Aorta (tissue), 5 donors: ENCODE results near the gene DNAH9. TPM values are rescaled to one million over a fixed set of nuclear protein-coding genes. Genes with fewer than 3 reads are reported as not detected.

Experiments used
- ATAC-seq: fragments of 200-7000 bp; cut with Tn5 transposase; one replicate; pipeline ENCODE4 v1.9.1; 2022; ENCODE audit warnings: moderate library complexity; ENCODE audit not compliant: low FRiP score
- DNase-seq, 2 donors: peaks; one replicate each; pipeline ENCODE4 v3.0.0-alpha.2; 2020
- H3K27ac ChIP-seq, 2 donors: one replicate each; pipeline ENCODE4 v1.5.1; 2013; ENCODE audit warnings: low read length in 2 of 2, mild to moderate bottlenecking in 2 of 2, moderate library complexity in 2 of 2, control low read depth in 1 of 2, inconsistent platforms in 1 of 2, low read depth in 1 of 2
- H3K27me3 ChIP-seq, 2 donors: one replicate each; pipeline ENCODE4 v1.6.1; 2013; ENCODE audit warnings: control low read depth in 1 of 2, low read length in 1 of 2, mild to moderate bottlenecking in 1 of 2, moderate library complexity in 1 of 2; ENCODE audit not compliant: insufficient read depth in 2 of 2, control insufficient read depth in 1 of 2
- H3K36me3 ChIP-seq, 2 donors: one replicate each; pipeline ENCODE4 v1.6.1; 2013; ENCODE audit warnings: control low read depth in 1 of 2, low read length in 1 of 2, mild to moderate bottlenecking in 1 of 2; ENCODE audit not compliant: insufficient read depth in 2 of 2, control insufficient read depth in 1 of 2
- H3K4me1 ChIP-seq, 2 donors: one replicate each; pipeline ENCODE4 v1.6.1; 2013; ENCODE audit warnings: low read length in 2 of 2, control low read depth in 1 of 2, mild to moderate bottlenecking in 1 of 2, moderate library complexity in 1 of 2; ENCODE audit not compliant: insufficient read depth in 2 of 2, control insufficient read depth in 1 of 2
- H3K4me3 ChIP-seq, 2 donors: one replicate each; pipeline ENCODE4 v1.5.1; 2013; ENCODE audit warnings: low read length in 2 of 2, control low read depth in 1 of 2, mild to moderate bottlenecking in 1 of 2
- H3K9me3 ChIP-seq: one replicate; pipeline ENCODE4 v1.6.1; 2013; ENCODE audit warnings: mild to moderate bottlenecking, low read length; ENCODE audit not compliant: control insufficient read depth
- WGBS, 2 donors: extraction: QIAGEN DNeasy Blood & Tissue Kit; methylation state at CpG; one replicate each; pipeline ENCODE4 v1.1.7; 2013; 5-methylcytosine and 5-hydroxymethylcytosine counted together
- intact Hi-C, 2 donors: fragments of 100-400 bp; cut with DNase I; formaldehyde crosslinking; loops; one replicate each; pipeline versions ENCODE4 v1.14.2 to v1.15.0; 2022
- polyA plus RNA-seq, 2 donors: library from polyadenylated mRNA; stranded (reverse); fragments of 200-250 nt; gene quantifications; one replicate each; pipeline ENCODE4 v1.2.3, GENCODE V29; 2013
- total RNA-seq, 2 donors: library from RNA; stranded (reverse); fragmentation: NEBNext Ultra II Directional; extraction: Animal tissue kit (Norgen Biotek cat#: 25700); gene quantifications; one replicate each; pipeline ENCODE4 v1.2.1, GENCODE V29; 2021
- donor health status: healthy with polysubstance abuse.
- donor health status: Bipolar disorder and iron deficiency.
- donor health status: DM: no; HTN: no; CAD: no.
- donor health status: DM: no; HTN: no; CAD: no.
- donor health status: DM: yes; HTN: yes; CAD: no.

Gene DNAH9
- total and polyA plus RNA-seq, 4 donors: 0.18 TPM; not detected in 3

GRCh38 chr17:11768981-11769380 lies 170.7 kb downstream of the DNAH9 start:
- WGBS, 2 donors: 85 to 87% methylated on average over 19 of the region's 19 CpGs
- no peak for ATAC-seq
- intact Hi-C loops: no loop called here

DNA sequence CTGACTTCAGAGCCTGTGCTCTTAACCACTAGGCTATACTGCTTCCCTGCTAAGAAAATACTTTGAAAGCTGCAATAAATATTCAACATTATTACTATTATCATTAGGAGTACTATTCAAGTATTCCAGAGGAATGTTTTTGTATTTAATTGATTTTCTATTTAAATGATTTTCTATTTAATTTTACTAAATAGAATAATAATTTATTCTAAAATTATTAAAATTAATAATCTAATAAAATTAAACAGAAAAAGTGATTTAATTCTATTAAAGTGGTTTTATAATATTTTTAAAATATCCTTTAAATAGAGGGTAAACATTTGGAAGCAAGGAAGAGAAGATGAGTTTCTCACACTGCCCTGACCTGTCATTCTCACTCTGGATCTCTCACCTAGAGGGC lies 173.8 kb downstream of the DNAH9 start:
- Histone ChIP-seq H3K4me1 (no peaks in the 10 kb centered on the region), H3K4me3 (no peak overlapping the region), H3K27ac (no peak overlapping the region), H3K9me3 (peaks cover 3% of the 10 kb centered on the region), H3K27me3 (no peaks in the 10 kb centered on the region), H3K36me3 (no peaks in the 10 kb centered on the region)
- intact Hi-C loops: no loop called here
- DNase-seq (no peak), ATAC-seq (no peak)

More at GRCh38 chr17:11768981-11769380, 170.7 kb downstream of the DNAH9 start:
- H3K9me3 ChIP-seq: peaks cover 3% of the 10 kb centered on the region
- H3K27ac ChIP-seq: no peak overlapping the region
- DNase-seq: no peak
- no peaks in the 10 kb centered on the region for H3K4me1 ChIP-seq
- H3K4me3 ChIP-seq: no peak overlapping the region
- no peaks in the 10 kb centered on the region for H3K36me3 ChIP-seq
- H3K27me3 ChIP-seq: no peaks in the 10 kb centered on the region

DNA sequence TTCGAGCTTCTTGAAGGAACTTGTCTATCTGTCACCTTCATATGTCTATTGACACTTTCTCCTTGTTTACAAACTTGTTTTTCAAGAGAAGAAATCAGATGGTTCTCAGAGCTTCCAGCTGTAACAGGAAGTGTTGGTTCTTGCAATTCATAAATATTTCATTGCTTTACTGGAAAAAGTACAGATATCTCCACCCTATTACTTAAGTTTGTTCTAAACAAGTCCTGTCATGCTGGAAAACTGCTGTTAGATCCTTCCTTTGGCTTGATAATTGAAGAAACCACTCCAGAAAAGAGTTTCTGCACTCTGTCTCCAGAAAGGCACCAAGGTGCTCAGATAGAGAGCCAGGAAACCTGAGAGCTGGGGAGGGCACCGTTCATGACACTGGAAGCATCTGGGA lies 181.6 kb downstream of the DNAH9 start:
- 55 to 62% methylated on average over 2 of the region's 2 CpGs for WGBS, 2 donors
- no peaks in the 10 kb centered on the region for H3K27me3 ChIP-seq
- no peak for ATAC-seq
- no peak overlapping the region for H3K27ac ChIP-seq
- H3K36me3 ChIP-seq: no peaks in the 10 kb centered on the region
- no peak for DNase-seq
- H3K4me1 ChIP-seq: no peaks in the 10 kb centered on the region
- H3K9me3 ChIP-seq: peaks cover 2% of the 10 kb centered on the region
- intact Hi-C loops: no loop called here
- no peak overlapping the region for H3K4me3 ChIP-seq

- DNase-seq (no peak), ATAC-seq (no peak)
- 83 to 84% methylated on average over 5 of the region's 5 CpGs for WGBS, 2 donors
- Histone ChIP-seq H3K27me3 (no peaks in the 10 kb centered on the region), H3K27ac (no peak overlapping the region), H3K36me3 (no peaks in the 10 kb centered on the region), H3K4me3 (no peak overlapping the region), H3K9me3 (peaks cover 2% of the 10 kb centered on the region), H3K4me1 (no peaks in the 10 kb centered on the region)
- intact Hi-C loops: no loop called here
Measured at GRCh38 chr17:11780621-11781020, 182.4 kb downstream of the DNAH9 start.

GRCh38 chr17:11786711-11787438 lies 188.6 kb downstream of the DNAH9 start:
- DNase-seq (no peak), ATAC-seq (no peak)
- Histone ChIP-seq H3K4me3 (no peak overlapping the region), H3K27ac (no peak overlapping the region), H3K4me1 (no peaks in the 10 kb centered on the region), H3K9me3 (peaks cover 3% of the 10 kb centered on the region), H3K36me3 (no peaks in the 10 kb centered on the region), H3K27me3 (no peaks in the 10 kb centered on the region)
- 69 to 73% methylated on average over 9 of the region's 9 CpGs for WGBS, 2 donors
- intact Hi-C loops: no loop called here

- Histone ChIP-seq H3K27ac (no peak overlapping the region), H3K9me3 (peaks cover 1% of the 10 kb centered on the region), H3K4me1 (no peaks in the 10 kb centered on the region), H3K4me3 (no peak overlapping the region), H3K36me3 (no peaks in the 10 kb centered on the region), H3K27me3 (peaks cover 0 to 2% of the 10 kb centered on the region in 2 donors)
- ATAC-seq (no peak), DNase-seq (no peak)
- intact Hi-C loops: no loop called here
- 92 to 97% methylated on average over 1 of the region's 1 CpG for whole genome bisulfite sequencing, 2 donors
Measured at GRCh38 chr17:11795906-11796305, 197.6 kb downstream of the DNAH9 start.

GRCh38 chr17:11797803-11798202 lies 199.5 kb downstream of the DNAH9 start:
- 85 to 87% methylated on average over 8 of the region's 8 CpGs for WGBS, 2 donors
- no peaks in the 10 kb centered on the region for H3K36me3 ChIP-seq
- peaks cover 0 to 2% of the 10 kb centered on the region in 2 donors for H3K27me3 ChIP-seq
- H3K9me3 ChIP-seq: peaks cover 1% of the 10 kb centered on the region
- no peak for DNase-seq
- H3K4me3 ChIP-seq: no peak overlapping the region
- ATAC-seq: no peak
- intact Hi-C loops: no loop called here
- no peaks in the 10 kb centered on the region for H3K4me1 ChIP-seq
- H3K27ac ChIP-seq: no peak overlapping the region

DNA sequence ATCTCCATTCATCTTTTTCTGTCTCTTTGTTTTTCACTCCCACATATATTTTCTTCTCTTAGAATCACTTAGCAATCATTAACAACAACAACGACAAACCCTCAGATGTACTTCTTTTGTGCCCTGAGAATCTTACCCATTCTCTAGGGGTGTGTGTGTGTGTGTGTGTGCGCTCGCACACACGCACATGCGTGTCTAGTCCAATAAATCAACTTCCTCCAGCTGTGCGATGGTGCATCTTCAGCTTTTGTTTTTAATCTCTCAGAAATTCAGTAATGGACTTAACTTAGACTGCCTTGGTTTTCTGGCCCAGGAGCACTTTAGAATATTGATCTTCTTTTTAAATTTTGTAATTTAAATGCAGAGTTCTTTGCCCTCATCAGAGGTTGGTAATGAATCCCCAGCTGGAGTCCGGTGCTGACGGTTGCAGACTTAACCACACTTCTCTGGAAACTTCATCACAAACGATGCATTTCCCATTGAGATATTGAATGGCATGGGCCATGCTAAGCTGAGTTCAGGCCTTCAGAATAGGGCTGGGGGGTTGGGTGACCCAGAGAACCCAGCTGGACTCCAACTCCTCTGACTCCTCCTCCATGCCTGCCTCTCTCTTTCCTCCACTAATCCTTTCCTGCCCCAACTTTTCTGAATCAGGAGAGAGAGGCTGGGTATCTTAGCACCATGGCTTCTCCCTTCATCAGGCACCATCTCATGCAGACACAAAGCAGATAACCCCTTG lies 205.1 kb downstream of the DNAH9 start:
- ATAC-seq (no peak), DNase-seq (no peak)
- no peaks in the 10 kb centered on the region for H3K4me1 ChIP-seq
- H3K27me3 ChIP-seq: no peaks in the 10 kb centered on the region
- no peaks in the 10 kb centered on the region for H3K9me3 ChIP-seq
- no peak overlapping the region for H3K4me3 ChIP-seq
- WGBS, 2 donors: 71 to 72% methylated on average over 9 of the region's 9 CpGs
- H3K36me3 ChIP-seq: no peaks in the 10 kb centered on the region
- no peak overlapping the region for H3K27ac ChIP-seq
- intact Hi-C loops: no loop called here

DNA sequence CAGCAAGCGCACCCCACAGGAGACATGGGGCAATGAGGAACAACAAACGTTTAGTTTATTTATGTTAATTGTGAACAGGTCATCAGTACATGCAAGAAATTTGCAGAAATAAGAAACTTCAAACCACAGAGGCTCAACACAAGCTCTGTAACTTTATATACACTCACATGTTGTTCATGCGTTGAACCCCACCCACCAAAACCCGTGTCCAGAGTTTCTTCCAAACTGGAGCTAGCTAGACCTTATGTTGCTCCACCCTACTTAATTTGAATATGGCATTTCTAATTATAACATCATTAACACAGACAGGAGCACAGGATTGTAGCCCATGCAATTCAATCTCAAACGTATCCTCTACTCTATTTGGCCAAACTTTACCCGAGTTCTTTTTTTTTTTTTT lies 206.9 kb downstream of the DNAH9 start:
- ATAC-seq (no peak), DNase-seq (no peak)
- no peak overlapping the region for H3K27ac ChIP-seq
- H3K9me3 ChIP-seq: no peaks in the 10 kb centered on the region
- H3K27me3 ChIP-seq: no peaks in the 10 kb centered on the region
- no peaks in the 10 kb centered on the region for H3K4me1 ChIP-seq
- 82 to 83% methylated on average over 6 of the region's 6 CpGs for WGBS, 2 donors
- no peak overlapping the region for H3K4me3 ChIP-seq
- no peaks in the 10 kb centered on the region for H3K36me3 ChIP-seq
- intact Hi-C loops: no loop called here
